HUES64 (cell line): ENCODE data around the gene AP5S1.

ENCODE experiments used
- H3K27ac ChIP-seq: 2 replicates; pipeline ENCODE4 v1.7.0; 2013; ENCODE audit warnings: low read depth, low read length, inconsistent platforms
- H3K27me3 ChIP-seq: 2 replicates; pipeline ENCODE4 v1.6.1; 2013; ENCODE audit warnings: mild to moderate bottlenecking, low read length; ENCODE audit not compliant: insufficient read depth
- H3K36me3 ChIP-seq: 2 replicates; pipeline ENCODE4 v1.6.1; 2013; ENCODE audit warnings: mild to moderate bottlenecking, low read length; ENCODE audit not compliant: insufficient read depth
- H3K4me1 ChIP-seq: 2 replicates; pipeline ENCODE4 v1.6.1; 2013; ENCODE audit warnings: mild to moderate bottlenecking, low read length, moderate library complexity; ENCODE audit not compliant: insufficient read depth
- H3K4me3 ChIP-seq: 2 replicates; pipeline ENCODE4 v1.5.1; 2013; ENCODE audit warnings: mild to moderate bottlenecking, low read length, moderate library complexity
- H3K9ac ChIP-seq: 2 replicates; pipeline ENCODE4 v1.6.1; 2013; ENCODE audit warnings: mild to moderate bottlenecking, low read depth, low read length
- H3K9me3 ChIP-seq: 2 replicates; pipeline ENCODE4 v1.6.1; 2013; ENCODE audit warnings: low read depth, low read length; ENCODE audit not compliant: insufficient read depth
- WGBS: fragments of 150-250, 120-280 bp; methylation state at CpG from one replicate; pipeline ENCODE4 v1.1.7; 2013; ENCODE audit warnings: missing lambda C conversion rate; 5-methylcytosine and 5-hydroxymethylcytosine counted together

AP5S1 gene

DNA sequence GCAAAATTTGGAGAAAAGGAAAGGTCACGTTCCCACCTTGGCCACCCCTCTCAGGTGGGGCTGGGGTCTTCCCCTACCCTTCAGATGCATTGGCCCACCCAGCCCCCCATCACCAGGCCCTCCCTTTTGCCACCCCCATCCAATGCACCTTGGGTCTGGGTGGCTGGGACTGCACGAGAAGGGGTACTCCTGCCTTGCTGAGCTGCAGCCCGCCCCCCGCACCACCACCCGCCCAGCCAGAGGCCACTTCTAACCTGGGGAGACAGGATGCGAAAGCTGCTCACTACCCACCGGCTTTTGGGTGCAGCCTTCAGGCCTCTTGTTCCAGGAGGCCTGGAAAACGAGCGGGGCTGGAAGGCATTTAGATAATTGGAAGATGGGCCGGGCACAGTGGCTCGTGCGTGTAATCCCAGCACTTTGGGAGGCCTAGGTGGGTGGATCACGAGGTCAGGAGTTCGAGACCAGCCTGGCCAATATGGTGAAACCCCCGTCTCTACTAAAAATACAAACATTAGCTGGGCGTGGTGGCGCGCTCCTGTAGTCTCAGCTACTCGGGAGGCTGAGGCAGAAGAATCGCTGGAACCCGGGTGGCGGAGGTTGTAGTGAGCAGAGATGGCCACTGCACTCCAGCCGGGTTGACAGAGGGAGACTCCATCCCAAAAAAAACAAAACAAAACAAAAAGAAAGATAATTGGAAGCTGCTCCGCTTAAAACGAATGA is 25.5 kb upstream of the AP5S1 start:
- Histone ChIP-seq H3K9me3 (no peaks in the 10 kb centered on the region), H3K9ac (no peak overlapping the region), H3K27ac (no peak overlapping the region), H3K36me3 (peaks cover 3% of the 10 kb centered on the region; the same call in 1 of the 2 replicates), H3K27me3 (peaks cover 10% of the 10 kb centered on the region; the same call in 1 of the 2 replicates), H3K4me1 (peaks cover 28% of the 10 kb centered on the region), H3K4me3 (peak overlapping the region; percentile 75)
- WGBS, result 87% methylated on average over 24 of the region's 25 CpGs

DNA sequence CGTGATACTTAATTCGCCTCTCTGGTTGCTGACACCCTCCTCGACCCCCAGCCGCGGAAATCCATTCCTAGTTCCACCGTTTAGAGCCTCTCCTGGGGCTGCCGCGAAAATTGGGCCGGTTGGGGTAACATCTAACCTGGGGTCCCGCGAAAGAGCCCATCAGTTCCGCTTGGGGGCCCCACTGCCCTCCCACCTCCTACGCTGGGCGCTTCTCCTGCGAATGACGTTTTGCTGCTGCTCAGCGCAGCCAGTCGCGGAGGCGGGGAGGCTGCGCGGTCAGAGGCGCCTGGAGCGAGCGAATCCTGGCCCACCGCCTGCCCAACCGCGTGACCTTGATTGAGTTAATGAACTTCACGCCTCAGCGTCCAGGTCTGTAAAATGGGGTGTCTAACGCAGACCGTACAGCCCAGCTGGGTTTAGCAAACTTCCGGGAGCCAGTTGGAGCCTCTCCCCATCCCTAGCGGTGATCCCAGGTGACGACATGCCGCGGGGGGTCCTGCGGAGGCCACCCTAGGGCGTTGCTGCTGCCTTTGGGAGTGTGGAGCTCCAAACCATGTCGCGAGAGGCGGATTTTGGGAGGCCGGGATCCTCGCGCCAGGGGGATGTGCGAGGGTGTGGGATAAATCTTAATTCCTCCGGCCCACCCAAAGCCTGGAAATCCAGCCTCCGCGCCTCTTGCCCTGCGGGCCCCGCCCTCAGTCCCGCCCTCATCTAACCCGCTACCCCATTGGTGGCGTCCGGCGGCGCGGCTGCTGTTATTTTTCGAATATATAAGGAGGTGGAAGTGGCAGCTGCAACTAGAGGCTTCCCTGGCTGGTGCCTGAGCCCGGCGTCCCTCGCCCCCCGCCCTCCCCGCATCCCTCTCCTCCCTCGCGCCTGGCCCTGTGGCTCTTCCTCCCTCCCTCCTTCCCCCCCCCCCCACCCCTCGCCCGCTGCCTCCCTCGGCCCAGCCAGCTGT is 24.6 kb upstream of the AP5S1 start, which contains the start of gene CDC25B:
TSS of gene CDC25B (plus strand) at position 800 of the 958 bp plus-strand sequence. CDS start 222 bp downstream, outside the sequence.
- H3K27ac ChIP-seq, result peak within 1 kb of the TSS; percentile 29; the same call in 1 of the 2 replicates

GRCh38 chr20:3796477-3797225 is 23.7 kb upstream of the AP5S1 start:
- Histone ChIP-seq H3K4me3 (peak overlapping the region; percentile 75), H3K27ac (no peak overlapping the region), H3K4me1 (peaks cover 38% of the 10 kb centered on the region)

More for the DNA sequence above, 24.6 kb upstream of the AP5S1 start, which contains the start of gene CDC25B:
- H3K36me3 ChIP-seq, result peaks cover 3% of the 10 kb centered on the region; the same call in 1 of the 2 replicates
- peak within 1 kb of the TSS; percentile 71 for H3K9ac ChIP-seq
- H3K27me3 ChIP-seq, result peaks cover 10% of the 10 kb centered on the region; the same call in 1 of the 2 replicates
- peak within 1 kb of the TSS; percentile 75 for H3K4me3 ChIP-seq
- WGBS, result 2% methylated on average over 55 of the region's 69 CpGs
- H3K4me1 ChIP-seq, result peaks cover 36% of the 10 kb centered on the region
- no peaks in the 10 kb centered on the region for H3K9me3 ChIP-seq

GRCh38 chr20:3797226-3797545 is 23.2 kb upstream of the AP5S1 start:
- Histone ChIP-seq H3K27ac (no peak overlapping the region), H3K4me1 (peaks cover 38% of the 10 kb centered on the region), H3K27me3 (peaks cover 10% of the 10 kb centered on the region; the same call in 1 of the 2 replicates), H3K4me3 (peak overlapping the region; percentile 75), H3K9me3 (no peaks in the 10 kb centered on the region), H3K9ac (0 out of 2 replicates have a peak overlapping the region, but pooled peaks have one; percentile 5), H3K36me3 (peaks cover 15% of the 10 kb centered on the region)
- WGBS, result 71% methylated on average over 5 of the region's 5 CpGs

More at GRCh38 chr20:3796477-3797225, 23.7 kb upstream of the AP5S1 start:
- Histone ChIP-seq H3K36me3 (peaks cover 9% of the 10 kb centered on the region), H3K9me3 (no peaks in the 10 kb centered on the region), H3K27me3 (peaks cover 10% of the 10 kb centered on the region; the same call in 1 of the 2 replicates), H3K9ac (peak overlapping the region; percentile 69)
- 9% methylated on average over 33 of the region's 33 CpGs for WGBS

- Histone ChIP-seq H3K9ac (no peak overlapping the region), H3K4me1 (peaks cover 38% of the 10 kb centered on the region), H3K36me3 (peaks cover 21% of the 10 kb centered on the region), H3K9me3 (no peaks in the 10 kb centered on the region), H3K27ac (no peak overlapping the region), H3K27me3 (peaks cover 10% of the 10 kb centered on the region; the same call in 1 of the 2 replicates), H3K4me3 (peak overlapping the region; percentile 75; the same call in 1 of the 2 replicates)
- 83% methylated on average over 18 of the region's 19 CpGs for WGBS
Measured at GRCh38 chr20:3797592-3798372, 22.6 kb upstream of the AP5S1 start.

DNA sequence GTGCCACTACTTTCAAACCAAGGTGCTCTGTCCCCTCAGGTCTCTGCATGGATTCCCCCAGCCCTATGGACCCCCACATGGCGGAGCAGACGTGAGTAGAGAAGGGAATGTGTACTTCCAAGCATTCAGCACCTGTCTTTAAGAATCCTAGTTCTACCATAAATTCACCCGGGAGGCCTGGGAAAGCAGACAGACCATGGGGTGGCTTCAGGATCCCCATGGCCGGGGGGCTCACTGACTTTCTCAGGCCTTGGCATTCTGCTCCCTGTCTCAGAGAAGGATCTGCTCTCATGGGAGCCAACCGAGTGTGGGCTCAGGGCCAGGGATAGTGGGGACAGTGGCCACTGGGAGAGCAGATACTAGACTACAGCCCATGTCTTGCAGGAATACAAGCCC is 22.0 kb upstream of the AP5S1 start:
- no peak overlapping the region for H3K9ac ChIP-seq
- H3K27me3 ChIP-seq, result peaks cover 10% of the 10 kb centered on the region; the same call in 1 of the 2 replicates
- no peak overlapping the region for H3K27ac ChIP-seq
- H3K4me1 ChIP-seq, result peaks cover 38% of the 10 kb centered on the region
- WGBS, result 91% methylated on average over 3 of the region's 5 CpGs
- no peak overlapping the region for H3K4me3 ChIP-seq
- H3K36me3 ChIP-seq, result peaks cover 27% of the 10 kb centered on the region
- no peaks in the 10 kb centered on the region for H3K9me3 ChIP-seq

DNA sequence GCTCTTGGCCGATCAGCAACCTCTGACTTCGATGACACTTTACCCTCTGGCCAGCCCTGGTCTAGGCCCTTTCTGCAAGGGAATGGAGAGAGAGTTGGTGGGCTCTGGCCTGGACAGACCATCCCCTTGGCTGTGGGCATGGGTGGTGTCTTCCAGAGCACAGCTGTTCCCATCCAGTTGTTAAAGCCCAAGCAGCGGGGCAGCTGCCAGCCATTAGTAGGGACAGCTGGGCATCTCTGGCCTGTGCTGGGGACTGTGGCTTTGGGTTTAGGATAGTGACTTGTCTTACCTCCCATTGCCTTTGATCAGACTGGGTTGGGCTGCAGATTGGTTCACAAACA is 21.5 kb upstream of the AP5S1 start:
- H3K9ac ChIP-seq, result no peak overlapping the region
- WGBS, result 96% methylated on average over 3 of the region's 3 CpGs
- H3K27me3 ChIP-seq, result peaks cover 10% of the 10 kb centered on the region; the same call in 1 of the 2 replicates
- H3K27ac ChIP-seq, result no peak overlapping the region; the same call in 1 of the 2 replicates
- H3K36me3 ChIP-seq, result peaks cover 32% of the 10 kb centered on the region
- H3K4me3 ChIP-seq, result no peak overlapping the region
- H3K9me3 ChIP-seq, result no peaks in the 10 kb centered on the region
- H3K4me1 ChIP-seq, result peaks cover 38% of the 10 kb centered on the region

GRCh38 chr20:3800256-3800877 is 20.0 kb upstream of the AP5S1 start:
- H3K9me3 ChIP-seq, result no peaks in the 10 kb centered on the region
- H3K9ac ChIP-seq, result no peak overlapping the region
- peaks cover 43% of the 10 kb centered on the region for H3K36me3 ChIP-seq
- peaks cover 10% of the 10 kb centered on the region; the same call in 1 of the 2 replicates for H3K27me3 ChIP-seq
- peaks cover 39% of the 10 kb centered on the region for H3K4me1 ChIP-seq
- no peak overlapping the region for H3K4me3 ChIP-seq
- WGBS, result 78% methylated on average over 18 of the region's 18 CpGs
- peak overlapping the region; percentile 93 for H3K27ac ChIP-seq

- 94% methylated on average over 8 of the region's 8 CpGs for WGBS
- H3K36me3 ChIP-seq, result peaks cover 44% of the 10 kb centered on the region
Measured at GRCh38 chr20:3800878-3801260, 19.5 kb upstream of the AP5S1 start.

More at GRCh38 chr20:3800878-3801260, 19.5 kb upstream of the AP5S1 start:
- Histone ChIP-seq H3K27ac (peak overlapping the region; percentile 93; the same call in 1 of the 2 replicates), H3K4me3 (no peak overlapping the region), H3K9ac (no peak overlapping the region), H3K4me1 (peaks cover 44% of the 10 kb centered on the region), H3K9me3 (no peaks in the 10 kb centered on the region), H3K27me3 (peaks cover 10% of the 10 kb centered on the region; the same call in 1 of the 2 replicates)
